ENCODE results near the gene ZNF575. TPM values are rescaled to one million over a fixed set of nuclear protein-coding genes. Genes with fewer than 3 reads are reported as not detected.
"Not testable (repeated sequence)": the region's sequence is repeated elsewhere in the genome, so short reads cannot be mapped to it uniquely, and the experiment has no call there.

ZNF575 gene
- total RNA-seq, 2 donors from 2014 or later, result 6.4 to 11.3 TPM

- DNase-seq, result no peak
- no peaks in the 10 kb centered on the region for H3K9me3 ChIP-seq
- H3K27ac ChIP-seq, result no peak overlapping the region
- H3K36me3 ChIP-seq, result peaks cover 15% of the 10 kb centered on the region
- H3K4me1 ChIP-seq, result no peaks in the 10 kb centered on the region
- no peak overlapping the region for H3K9ac ChIP-seq (ENCODE audit: low read depth in 2 of 2, low read length in 2 of 2)
- H3K4me3 ChIP-seq, result no peak overlapping the region
- intact Hi-C loops (cut with DNase I), result no loop called here
- no peaks in the 10 kb centered on the region for H3K27me3 ChIP-seq
- TF ChIP-seq CTCF (IDR thresholded peaks at IDR 0.05), result no peak
These were observed 22.3 kb upstream of the ZNF575 start for GRCh38 chr19:43510713-43511112.

DNA sequence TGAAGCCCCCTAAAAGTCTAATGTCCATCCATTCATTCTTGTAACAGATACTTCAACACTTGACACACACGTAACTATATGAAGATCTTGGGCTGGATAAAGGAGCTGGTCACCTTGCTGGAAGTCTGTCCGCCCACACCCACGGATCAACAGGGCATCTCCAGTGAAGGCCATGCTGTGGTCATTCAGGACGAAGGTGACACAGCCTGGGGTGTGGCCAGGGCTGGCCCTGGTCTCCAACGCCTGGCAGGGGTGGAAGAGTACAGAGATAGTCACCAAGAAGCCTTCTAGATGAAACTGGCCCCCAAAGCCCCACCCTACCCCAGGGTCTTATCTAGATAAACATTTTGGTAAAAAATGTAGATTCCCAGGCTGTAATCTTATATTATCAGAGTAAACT lies 21.7 kb upstream of the ZNF575 start:
- H3K4me3 ChIP-seq, result no peak overlapping the region
- DNase-seq, result no peak
- TF ChIP-seq CTCF (IDR thresholded peaks at IDR 0.05), result no peak
- H3K36me3 ChIP-seq, result peaks cover 15% of the 10 kb centered on the region
- intact Hi-C loops (cut with DNase I), result no loop called here
- H3K27me3 ChIP-seq, result no peaks in the 10 kb centered on the region
- no peak overlapping the region for H3K27ac ChIP-seq
- no peak overlapping the region for H3K9ac ChIP-seq (ENCODE audit: low read depth in 2 of 2, low read length in 2 of 2)
- no peaks in the 10 kb centered on the region for H3K4me1 ChIP-seq
- no peaks in the 10 kb centered on the region for H3K9me3 ChIP-seq

DNA sequence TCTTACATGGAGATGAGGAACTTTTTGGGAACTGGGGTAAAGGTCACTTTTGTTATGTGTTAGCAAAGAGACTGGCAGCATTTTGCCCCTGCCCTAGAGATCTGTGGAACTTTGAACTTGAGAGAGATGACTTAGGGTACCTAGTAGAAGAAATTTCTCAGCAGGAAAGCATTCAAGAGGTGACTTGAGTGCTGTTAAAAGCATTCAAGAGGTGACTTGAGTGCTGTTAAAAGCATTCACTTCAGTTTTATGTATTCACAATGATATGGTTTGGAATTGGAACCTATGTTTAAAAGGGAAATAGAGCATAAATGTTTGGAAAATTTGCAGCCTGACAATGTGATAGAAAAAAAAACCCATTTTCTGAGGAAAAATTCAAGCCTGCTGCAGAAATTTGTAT lies 20.6 kb upstream of the ZNF575 start:
- not testable (repeated sequence) for DNase-seq
- H3K36me3 ChIP-seq, result peaks cover 15% of the 10 kb centered on the region

DNA sequence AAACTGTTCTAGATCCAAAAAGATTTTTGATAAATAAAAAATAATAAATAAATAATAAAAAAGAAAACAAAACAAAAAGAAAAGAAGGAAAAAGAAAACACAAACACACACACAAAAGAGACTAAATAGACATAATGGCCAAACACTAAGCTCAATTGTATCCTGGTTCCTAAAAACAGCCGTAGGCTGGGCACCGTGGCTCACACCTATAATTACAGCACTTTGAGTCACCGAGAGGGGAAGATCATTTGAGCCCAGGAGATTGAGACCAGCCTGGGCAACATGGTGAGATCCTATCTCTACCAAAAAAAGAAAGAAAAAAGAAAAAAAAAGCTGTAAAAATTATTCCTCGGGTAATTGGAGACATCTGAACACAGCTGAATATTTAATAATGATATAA lies 14.9 kb upstream of the ZNF575 start:
- Histone ChIP-seq H3K4me3 (no peak overlapping the region), H3K9me3 (no peaks in the 10 kb centered on the region), H3K36me3 (no peaks in the 10 kb centered on the region), H3K27me3 (no peaks in the 10 kb centered on the region), H3K27ac (no peak overlapping the region), H3K4me1 (no peaks in the 10 kb centered on the region), H3K9ac (ENCODE audit: low read depth in 2 of 2, low read length in 2 of 2) (no peak overlapping the region)
- intact Hi-C loops (cut with DNase I), result loop anchor here (2.0 kb wide), 1 partner anchor 71 kb away; no protein-coding TSS in a partner anchor
- no peak for DNase-seq
- TF ChIP-seq CTCF (IDR thresholded peaks at IDR 0.05), result no peak

More for the DNA sequence above, 20.6 kb upstream of the ZNF575 start:
- intact Hi-C loops (cut with DNase I); H3K4me1 ChIP-seq; H3K27me3 ChIP-seq; H3K9ac ChIP-seq (ENCODE audit: low read depth in 2 of 2, low read length in 2 of 2); H3K4me3 ChIP-seq; H3K9me3 ChIP-seq; H3K27ac ChIP-seq: not testable (repeated sequence)

DNA sequence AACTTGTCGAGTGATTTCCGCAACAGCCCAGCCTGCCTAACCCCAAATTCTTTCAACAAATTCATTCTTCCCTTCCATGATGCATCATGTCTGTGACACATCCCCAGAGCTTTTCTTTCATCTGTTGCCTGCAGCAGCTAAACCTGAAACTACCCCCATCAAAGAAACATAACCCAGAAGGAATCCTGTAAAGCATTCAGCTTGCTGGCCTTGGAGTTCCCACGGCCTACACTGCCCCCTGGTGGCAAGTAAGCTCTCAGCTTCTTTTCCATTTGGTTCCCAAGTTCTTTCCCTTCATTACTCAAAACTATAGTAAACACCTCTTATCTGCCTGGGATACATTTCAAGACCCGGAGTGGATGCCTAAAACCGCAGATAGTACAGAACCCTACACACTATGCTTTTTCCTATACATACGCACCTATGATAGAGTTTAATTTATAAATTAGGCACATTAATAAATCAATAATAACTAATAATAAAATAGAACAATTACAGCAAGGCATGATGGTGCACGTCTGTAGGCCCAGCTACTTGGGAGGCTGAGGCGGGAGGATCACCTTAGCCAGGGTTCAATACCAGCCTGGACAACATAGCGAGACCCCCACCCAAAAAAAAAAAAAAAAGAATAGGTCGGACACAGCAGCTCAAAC lies 13.4 kb upstream of the ZNF575 start:
- Histone ChIP-seq H3K36me3 (no peaks in the 10 kb centered on the region), H3K27ac (no peak overlapping the region), H3K9ac (ENCODE audit: low read depth in 2 of 2, low read length in 2 of 2) (no peak overlapping the region), H3K4me3 (no peak overlapping the region), H3K4me1 (no peaks in the 10 kb centered on the region), H3K27me3 (no peaks in the 10 kb centered on the region), H3K9me3 (no peaks in the 10 kb centered on the region)
- TF ChIP-seq CTCF (IDR thresholded peaks at IDR 0.05), result peak; percentile 87
- intact Hi-C loops (cut with DNase I), result loop anchor here (2.0 kb wide), 1 partner anchor 73 kb away; no protein-coding TSS in a partner anchor
- peak; percentile 77 for DNase-seq

DNA sequence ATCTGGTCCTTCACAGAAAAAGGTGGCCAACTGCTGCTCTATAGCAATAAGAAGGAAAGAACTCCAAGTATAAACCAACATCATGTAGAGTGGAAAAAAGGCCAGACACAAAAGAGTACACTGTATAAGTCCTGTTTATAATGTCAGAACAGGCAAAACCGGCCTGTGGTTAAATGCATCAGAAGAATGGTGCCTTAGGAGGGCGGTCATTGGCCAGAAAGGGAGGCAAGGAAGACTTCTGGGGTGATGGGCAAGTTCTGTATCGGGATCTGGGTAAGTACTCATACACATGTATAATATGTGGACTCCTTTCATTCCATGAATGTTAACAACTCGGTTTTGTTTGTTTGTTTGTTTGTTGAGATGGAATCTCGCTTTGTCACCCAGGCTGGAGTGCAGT lies 10.1 kb upstream of the ZNF575 start:
- no peaks in the 10 kb centered on the region for H3K27me3 ChIP-seq
- H3K4me1 ChIP-seq, result no peaks in the 10 kb centered on the region
- no peak for DNase-seq
- TF ChIP-seq CTCF (IDR thresholded peaks at IDR 0.05), result no peak
- no peak overlapping the region for H3K4me3 ChIP-seq
- no peaks in the 10 kb centered on the region for H3K9me3 ChIP-seq
- no peak overlapping the region for H3K9ac ChIP-seq (ENCODE audit: low read depth in 2 of 2, low read length in 2 of 2)
- no peaks in the 10 kb centered on the region for H3K36me3 ChIP-seq
- intact Hi-C loops (cut with DNase I), result no loop called here
- no peak overlapping the region for H3K27ac ChIP-seq

- H3K4me1 ChIP-seq; intact Hi-C loops (cut with DNase I); DNase-seq; H3K9me3 ChIP-seq; H3K27ac ChIP-seq; H3K4me3 ChIP-seq; H3K9ac ChIP-seq (ENCODE audit: low read depth in 2 of 2, low read length in 2 of 2); H3K27me3 ChIP-seq; H3K36me3 ChIP-seq: not testable (repeated sequence)
These were observed 9.3 kb upstream of the ZNF575 start for GRCh38 chr19:43523696-43524095.

Measured in colonic mucosa (tissue), 4 donors.